Immature natural killer cell (primary cell): ENCODE measurements around the gene SP100. TPM values are rescaled to one million over a fixed set of nuclear protein-coding genes. Genes with fewer than 3 reads are reported as not detected.

Source experiments
- DNase-seq, 3 donors: peaks; one replicate each; pipeline ENCODE4 v3.0.0; 2022; ENCODE audit warnings: mixed read lengths in 1 of 3
- H3K27ac Mint-ChIP-seq, 6 donors: one replicate each; pipeline ENCODE4 v1.8.0; 2020; ENCODE audit warnings: mixed read lengths in 6 of 6, mild to moderate bottlenecking in 5 of 6, inconsistent platforms in 4 of 6, moderate library complexity in 3 of 6
- H3K27me3 Mint-ChIP-seq, 3 donors: one replicate each; pipeline ENCODE4 v1.8.0; 2020 to 2021; ENCODE audit warnings: low read depth in 3 of 3, mild to moderate bottlenecking in 3 of 3, mixed read lengths in 3 of 3, moderate library complexity in 3 of 3, inconsistent platforms in 1 of 3
- H3K36me3 Mint-ChIP-seq, 3 donors: one replicate each; pipeline ENCODE4 v1.8.0; 2020; ENCODE audit warnings: mixed read lengths in 3 of 3, inconsistent platforms in 2 of 3, mild to moderate bottlenecking in 2 of 3
- H3K4me1 Mint-ChIP-seq, 2 donors: one replicate each; pipeline ENCODE4 v1.8.0; 2020; ENCODE audit warnings: inconsistent platforms in 2 of 2, mild to moderate bottlenecking in 2 of 2, mixed read lengths in 2 of 2, moderate library complexity in 1 of 2
- H3K4me3 Mint-ChIP-seq, 5 donors: one replicate each; pipeline ENCODE4 v1.8.0; 2020; ENCODE audit warnings: mild to moderate bottlenecking in 5 of 5, mixed read lengths in 5 of 5, inconsistent platforms in 3 of 5, moderate library complexity in 3 of 5
- H3K9me3 Mint-ChIP-seq, 6 donors: one replicate each; pipeline ENCODE4 v1.8.0; 2020; ENCODE audit warnings: mild to moderate bottlenecking in 6 of 6, mixed read lengths in 6 of 6, inconsistent platforms in 4 of 6, moderate library complexity in 3 of 6
- polyA plus RNA-seq, 3 donors: library from polyadenylated mRNA; unstranded; fragments of 300-500 nt; fragmentation: Illumina TruSeq; gene quantifications; one replicate each; pipeline ENCODE4 v1.2.3, GENCODE V29; 2021

Gene SP100
- polyA plus RNA-seq, 3 donors from 2014 or later: 85.8 to 221 (median 94.5) TPM

- Mint-ChIP-seq H3K27ac (peak overlapping the region in 3 of 6 donors; percentile 8 to 68 (median 49)), H3K36me3 (peaks cover 34 to 62% (median 53%) of the 10 kb centered on the region in 3 donors), H3K9me3 (no peaks in the 10 kb centered on the region)
Observed at GRCh38 chr2:230541934-230542380, 126.0 kb downstream of the SP100 start.

GRCh38 chr2:230542751-230543150, 126.8 kb downstream of the SP100 start:
- H3K36me3 Mint-ChIP-seq: peaks cover 34 to 67% (median 53%) of the 10 kb centered on the region in 3 donors
- DNase-seq: no peak
- H3K4me1 Mint-ChIP-seq: peaks cover 18 to 19% of the 10 kb centered on the region in 2 donors
- H3K27ac Mint-ChIP-seq: peak overlapping the region in 1 of 6 donors; percentile 38
- H3K27me3 Mint-ChIP-seq: peaks cover 0 to 3% (median 0%) of the 10 kb centered on the region in 3 donors
- H3K4me3 Mint-ChIP-seq: no peak overlapping the region
- no peaks in the 10 kb centered on the region for H3K9me3 Mint-ChIP-seq

More at GRCh38 chr2:230541934-230542380, 126.0 kb downstream of the SP100 start:
- DNase-seq: no peak
- peaks cover 0 to 3% (median 0%) of the 10 kb centered on the region in 3 donors for H3K27me3 Mint-ChIP-seq
- no peak overlapping the region for H3K4me3 Mint-ChIP-seq
- peaks cover 18 to 27% of the 10 kb centered on the region in 2 donors for H3K4me1 Mint-ChIP-seq

- Mint-ChIP-seq H3K4me3 (no peak overlapping the region), H3K36me3 (peaks cover 0 to 4% (median 0%) of the 10 kb centered on the region in 3 donors), H3K27me3 (peaks cover 4 to 6% (median 5%) of the 10 kb centered on the region in 3 donors), H3K9me3 (peaks cover 0 to 7% (median 0%) of the 10 kb centered on the region in 6 donors), H3K27ac (no peak overlapping the region), H3K4me1 (peaks cover 5 to 14% of the 10 kb centered on the region in 2 donors)
- DNase-seq: no peak
Observed at GRCh38 chr2:230552181-230552580, 136.2 kb downstream of the SP100 start.

- no peak for DNase-seq
- peaks cover 0 to 5% (median 4%) of the 10 kb centered on the region in 3 donors for H3K27me3 Mint-ChIP-seq
- H3K9me3 Mint-ChIP-seq: peaks cover 0 to 7% (median 0%) of the 10 kb centered on the region in 6 donors
- H3K27ac Mint-ChIP-seq: no peak overlapping the region
- no peak overlapping the region for H3K4me3 Mint-ChIP-seq
- no peaks in the 10 kb centered on the region for H3K36me3 Mint-ChIP-seq
- peaks cover 5 to 14% of the 10 kb centered on the region in 2 donors for H3K4me1 Mint-ChIP-seq
Observed at GRCh38 chr2:230557065-230557464, 141.1 kb downstream of the SP100 start.

- Mint-ChIP-seq H3K27ac (peak overlapping the region in 5 of 6 donors; percentile 8 to 78 (median 45)), H3K36me3 (no peaks in the 10 kb centered on the region), H3K4me1 (peaks cover 11 to 21% of the 10 kb centered on the region in 2 donors), H3K27me3 (peaks cover 0 to 7% (median 2%) of the 10 kb centered on the region in 3 donors), H3K4me3 (peak overlapping the region; percentile 54 to 75 (median 63)), H3K9me3 (no peaks in the 10 kb centered on the region)
- peak in 1 of 3 donors; percentile 13 for DNase-seq
Observed at GRCh38 chr2:230564805-230565779, 149.1 kb downstream of the SP100 start.

- Mint-ChIP-seq H3K9me3 (peaks cover 3 to 13% (median 10%) of the 10 kb centered on the region in 6 donors), H3K4me3 (no peak overlapping the region), H3K36me3 (peaks cover 11 to 13% (median 11%) of the 10 kb centered on the region in 3 donors), H3K4me1 (peaks cover 9 to 16% of the 10 kb centered on the region in 2 donors), H3K27me3 (peaks cover 0 to 7% (median 2%) of the 10 kb centered on the region in 3 donors), H3K27ac (no peak overlapping the region)
- DNase-seq: no peak
Observed at GRCh38 chr2:230569298-230569697, 153.3 kb downstream of the SP100 start.

- Mint-ChIP-seq H3K36me3 (peaks cover 12 to 24% (median 13%) of the 10 kb centered on the region in 3 donors), H3K4me3 (no peak overlapping the region), H3K27ac (no peak overlapping the region), H3K9me3 (peaks cover 6 to 15% (median 12%) of the 10 kb centered on the region in 6 donors), H3K27me3 (peaks cover 0 to 2% (median 0%) of the 10 kb centered on the region in 3 donors), H3K4me1 (peaks cover 6 to 7% of the 10 kb centered on the region in 2 donors)
- DNase-seq: no peak
Observed at GRCh38 chr2:230570987-230571386, 155.0 kb downstream of the SP100 start.

- Mint-ChIP-seq H3K9me3 (peaks cover 6 to 15% (median 12%) of the 10 kb centered on the region in 6 donors), H3K27ac (peak overlapping the region; percentile 42 to 93 (median 78)), H3K36me3 (peaks cover 12 to 25% (median 13%) of the 10 kb centered on the region in 3 donors), H3K4me3 (peak overlapping the region in 4 of 5 donors; percentile 18 to 74 (median 48)), H3K27me3 (no peaks in the 10 kb centered on the region), H3K4me1 (peaks cover 8 to 11% of the 10 kb centered on the region in 2 donors)
- DNase-seq: peak; percentile 16 to 69 (median 46)
Observed at GRCh38 chr2:230575642-230576324, 159.8 kb downstream of the SP100 start.

GRCh38 chr2:230577114-230577513, 161.1 kb downstream of the SP100 start:
- Mint-ChIP-seq H3K9me3 (peaks cover 5 to 15% (median 12%) of the 10 kb centered on the region in 6 donors), H3K27ac (no peak overlapping the region), H3K27me3 (no peaks in the 10 kb centered on the region), H3K36me3 (peaks cover 12 to 25% (median 13%) of the 10 kb centered on the region in 3 donors), H3K4me3 (no peak overlapping the region), H3K4me1 (peaks cover 8 to 11% of the 10 kb centered on the region in 2 donors)
- DNase-seq: no peak

GRCh38 chr2:230578106-230578505, 162.1 kb downstream of the SP100 start:
- H3K4me3 Mint-ChIP-seq: no peak overlapping the region
- H3K4me1 Mint-ChIP-seq: peaks cover 8 to 11% of the 10 kb centered on the region in 2 donors
- H3K27me3 Mint-ChIP-seq: peaks cover 0 to 2% (median 0%) of the 10 kb centered on the region in 3 donors
- peaks cover 4 to 15% (median 11%) of the 10 kb centered on the region in 6 donors for H3K9me3 Mint-ChIP-seq
- no peak overlapping the region for H3K27ac Mint-ChIP-seq
- peaks cover 12 to 25% (median 12%) of the 10 kb centered on the region in 3 donors for H3K36me3 Mint-ChIP-seq
- no peak for DNase-seq

- H3K4me1 Mint-ChIP-seq: no peaks in the 10 kb centered on the region
- peaks cover 0 to 6% (median 0%) of the 10 kb centered on the region in 3 donors for H3K36me3 Mint-ChIP-seq
- DNase-seq: no peak
- peak overlapping the region in 1 of 5 donors; percentile 3 for H3K4me3 Mint-ChIP-seq
- H3K27me3 Mint-ChIP-seq: peaks cover 0 to 4% (median 2%) of the 10 kb centered on the region in 3 donors
- no peaks in the 10 kb centered on the region for H3K9me3 Mint-ChIP-seq
- H3K27ac Mint-ChIP-seq: peak overlapping the region in 1 of 6 donors; percentile 38
Observed at GRCh38 chr2:230582851-230583283, 166.9 kb downstream of the SP100 start.

GRCh38 chr2:230583581-230583980, 167.6 kb downstream of the SP100 start:
- no peak overlapping the region for H3K4me3 Mint-ChIP-seq

GRCh38 chr2:230586328-230586982, 170.5 kb downstream of the SP100 start:
- H3K27me3 Mint-ChIP-seq: peaks cover 0 to 4% (median 2%) of the 10 kb centered on the region in 3 donors
- DNase-seq: no peak
- no peak overlapping the region for H3K27ac Mint-ChIP-seq
- H3K9me3 Mint-ChIP-seq: no peaks in the 10 kb centered on the region
- no peak overlapping the region for H3K4me3 Mint-ChIP-seq
- H3K36me3 Mint-ChIP-seq: peaks cover 0 to 18% (median 7%) of the 10 kb centered on the region in 3 donors
- peaks cover 15 to 24% of the 10 kb centered on the region in 2 donors for H3K4me1 Mint-ChIP-seq

More at GRCh38 chr2:230583581-230583980, 167.6 kb downstream of the SP100 start:
- DNase-seq: no peak
- Mint-ChIP-seq H3K9me3 (no peaks in the 10 kb centered on the region), H3K4me1 (peaks cover 0 to 2% of the 10 kb centered on the region in 2 donors), H3K36me3 (peaks cover 0 to 9% (median 0%) of the 10 kb centered on the region in 3 donors), H3K27ac (no peak overlapping the region), H3K27me3 (peaks cover 0 to 4% (median 2%) of the 10 kb centered on the region in 3 donors)
